Activated CD4-positive, alpha-beta memory T cell treated with anti-CD3 and anti-CD28 coated beads, Interleukin-2, amount 10 ng/mL, durations not matched to agents 7 days and 5 days (primary cell): ENCODE data around the gene RUFY2. TPM values are rescaled to one million over a fixed set of nuclear protein-coding genes. Genes with fewer than 3 reads are reported as not detected.

Experiments
- CTCF ChIA-PET: fragments of 350-600 bp; sonication (Branson Sonifier 250); formaldehyde crosslinking; loops from one replicate; lab custom pipeline; 2021; ENCODE audit warnings: antibody characterized with exemption, inconsistent platforms; lab: Charles Lee
- POLR2A ChIA-PET: fragments of 350-600 bp; sonication (Branson Sonifier 250); formaldehyde crosslinking; loops from one replicate; lab custom pipeline; 2021; ENCODE audit warnings: antibody characterized with exemption; lab: Charles Lee
- DNase-seq: peaks from one replicate; pipeline ENCODE4 v3.0.0-alpha.2; 2020
- H3K27ac Mint-ChIP-seq: one replicate; pipeline ENCODE4 v1.8.0; 2021; ENCODE audit warnings: mild to moderate bottlenecking, mixed read lengths
- H3K27me3 Mint-ChIP-seq: one replicate; pipeline ENCODE4 v1.8.0; 2021; ENCODE audit warnings: mixed read lengths
- H3K36me3 Mint-ChIP-seq: one replicate; pipeline ENCODE4 v1.8.0; 2021; ENCODE audit warnings: low read depth, mixed read lengths
- H3K4me1 Mint-ChIP-seq: one replicate; pipeline ENCODE4 v1.8.0; 2021; ENCODE audit warnings: mixed read lengths
- H3K4me3 Mint-ChIP-seq: one replicate; pipeline ENCODE4 v1.8.0; 2021; ENCODE audit warnings: mild to moderate bottlenecking, mixed read lengths
- H3K9me3 Mint-ChIP-seq: one replicate; pipeline ENCODE4 v1.8.0; 2021; ENCODE audit warnings: mixed read lengths
- total RNA-seq, 2 experiments: library from RNA; stranded (reverse); gene quantifications; one replicate each; pipeline ENCODE4 v1.2.3, GENCODE V29; 2021

RUFY2 gene
- total RNA-seq, 2 experiments from 2014 or later: 12.2 to 13.3 TPM

- ChIA-PET CTCF (no interaction called here), POLR2A (no interaction called here)
- no peak overlapping the region for H3K27ac Mint-ChIP-seq
- H3K4me3 Mint-ChIP-seq: no peak overlapping the region
- no peak for DNase-seq
- H3K4me1 Mint-ChIP-seq: no peaks in the 10 kb centered on the region
- H3K27me3 Mint-ChIP-seq: no peaks in the 10 kb centered on the region
- peaks cover 6% of the 10 kb centered on the region for H3K36me3 Mint-ChIP-seq
- no peaks in the 10 kb centered on the region for H3K9me3 Mint-ChIP-seq
These were observed 47.9 kb downstream of the RUFY2 start for GRCh38 chr10:68359189-68359588.

- Mint-ChIP-seq H3K9me3 (no peaks in the 10 kb centered on the region), H3K27ac (no peak overlapping the region), H3K4me3 (no peak overlapping the region), H3K4me1 (peaks cover 3% of the 10 kb centered on the region), H3K36me3 (peaks cover 21% of the 10 kb centered on the region), H3K27me3 (no peaks in the 10 kb centered on the region)
- POLR2A ChIA-PET: interaction anchor here (1.0 kb wide), 1 partner anchor 20 kb away, joined by 3 read pairs; the partner anchor contains the start of gene PBLD
- no peak for DNase-seq
- CTCF ChIA-PET: no interaction called here
These were observed 53.5 kb downstream of the RUFY2 start for GRCh38 chr10:68353537-68353936.

GRCh38 chr10:68348265-68348741 is 58.8 kb downstream of the RUFY2 start:
- no peak overlapping the region for H3K4me3 Mint-ChIP-seq
- peaks cover 51% of the 10 kb centered on the region for H3K36me3 Mint-ChIP-seq
- ChIA-PET POLR2A (interaction anchor here (0.8 to 2.8 kb wide), 4 partner anchors 9 to 16 kb away, joined by 3 to 13 read pairs (median 4); partner anchors contain the start of genes HNRNPH3 and PBLD), CTCF (interaction anchor here (0.6 to 3.0 kb wide), 24 partner anchors 9 to 592 kb away, joined by 3 to 34 read pairs (median 4); partner anchors contain the start of genes HNRNPH3 and PBLD)
- no peak overlapping the region for H3K27ac Mint-ChIP-seq
- peaks cover 17% of the 10 kb centered on the region for H3K4me1 Mint-ChIP-seq
- no peaks in the 10 kb centered on the region for H3K27me3 Mint-ChIP-seq
- peak; percentile 51 for DNase-seq
- no peaks in the 10 kb centered on the region for H3K9me3 Mint-ChIP-seq

GRCh38 chr10:68346774-68347173 is 60.3 kb downstream of the RUFY2 start:
- ChIA-PET POLR2A (interaction anchor here (1.3 to 1.8 kb wide), 3 partner anchors 12 to 15 kb away, joined by 3 to 6 read pairs (median 4); partner anchors contain the start of genes HNRNPH3 and PBLD), CTCF (interaction anchor here (0.7 to 3.0 kb wide), 4 partner anchors 7 to 310 kb away, joined by 3 to 34 read pairs (median 13); partner anchors contain the start of genes HNRNPH3 and PBLD)
- DNase-seq: no peak
- Mint-ChIP-seq H3K9me3 (no peaks in the 10 kb centered on the region), H3K4me3 (no peak overlapping the region), H3K36me3 (peaks cover 54% of the 10 kb centered on the region), H3K27me3 (no peaks in the 10 kb centered on the region), H3K27ac (peak overlapping the region; percentile 59), H3K4me1 (peaks cover 18% of the 10 kb centered on the region)

GRCh38 chr10:68345621-68346020 is 61.5 kb downstream of the RUFY2 start:
- H3K4me1 Mint-ChIP-seq: peaks cover 21% of the 10 kb centered on the region
- H3K27ac Mint-ChIP-seq: peak overlapping the region; percentile 10
- ChIA-PET POLR2A (interaction anchor here (1.7 to 2.6 kb wide), 2 partner anchors 12 to 14 kb away, joined by 8 to 10 read pairs; partner anchors contain the start of genes HNRNPH3 and PBLD), CTCF (interaction anchor here (0.7 kb wide), 1 partner anchor 16 kb away, joined by 3 read pairs; no protein-coding TSS in a partner anchor)
- H3K9me3 Mint-ChIP-seq: no peaks in the 10 kb centered on the region
- no peak for DNase-seq
- H3K36me3 Mint-ChIP-seq: peaks cover 66% of the 10 kb centered on the region
- no peak overlapping the region for H3K4me3 Mint-ChIP-seq
- H3K27me3 Mint-ChIP-seq: no peaks in the 10 kb centered on the region

GRCh38 chr10:68342909-68343516 is 64.1 kb downstream of the RUFY2 start:
- H3K9me3 Mint-ChIP-seq: no peaks in the 10 kb centered on the region
- no peak for DNase-seq
- no peaks in the 10 kb centered on the region for H3K27me3 Mint-ChIP-seq
- H3K36me3 Mint-ChIP-seq: peaks cover 78% of the 10 kb centered on the region
- H3K4me3 Mint-ChIP-seq: no peak overlapping the region
- H3K27ac Mint-ChIP-seq: no peak overlapping the region
- ChIA-PET CTCF (no interaction called here), POLR2A (interaction anchor here (2.6 to 3.2 kb wide), 2 partner anchors 11 kb away, joined by 10 to 25 read pairs; partner anchors contain the start of genes HNRNPH3 and PBLD)
- H3K4me1 Mint-ChIP-seq: peaks cover 22% of the 10 kb centered on the region

- DNase-seq: no peak
- Mint-ChIP-seq H3K4me3 (no peak overlapping the region), H3K4me1 (peaks cover 33% of the 10 kb centered on the region), H3K27me3 (no peaks in the 10 kb centered on the region), H3K9me3 (no peaks in the 10 kb centered on the region), H3K27ac (no peak overlapping the region), H3K36me3 (peaks cover 82% of the 10 kb centered on the region)
- ChIA-PET POLR2A (interaction anchor here (3.2 kb wide), 1 partner anchor 8 kb away, joined by 25 read pairs; the partner anchor contains the start of genes HNRNPH3 and PBLD), CTCF (interaction anchor here (2.6 kb wide), 1 partner anchor 7 kb away, joined by 20 read pairs; no protein-coding TSS in a partner anchor)
These were observed 66.6 kb downstream of the RUFY2 start for GRCh38 chr10:68340358-68341080.

- CTCF ChIA-PET: interaction anchor here (5.9 kb wide), 1 partner anchor 11 kb away, joined by 34 read pairs; no protein-coding TSS in a partner anchor
- POLR2A ChIA-PET: no interaction called here
- H3K4me3 Mint-ChIP-seq: peak overlapping the region; percentile 47
- no peaks in the 10 kb centered on the region for H3K27me3 Mint-ChIP-seq
- no peaks in the 10 kb centered on the region for H3K9me3 Mint-ChIP-seq
- DNase-seq: no peak
- peaks cover 42% of the 10 kb centered on the region for H3K4me1 Mint-ChIP-seq
- peak overlapping the region; percentile 33 for H3K27ac Mint-ChIP-seq
- peaks cover 83% of the 10 kb centered on the region for H3K36me3 Mint-ChIP-seq
These were observed 70.2 kb downstream of the RUFY2 start for GRCh38 chr10:68336754-68337351.

- CTCF ChIA-PET: interaction anchor here (5.9 kb wide), 1 partner anchor 13 kb away, joined by 34 read pairs; no protein-coding TSS in a partner anchor
- Mint-ChIP-seq H3K27me3 (no peaks in the 10 kb centered on the region), H3K4me3 (peak overlapping the region; percentile 100), H3K9me3 (no peaks in the 10 kb centered on the region), H3K27ac (peak overlapping the region; percentile 100), H3K36me3 (peaks cover 68% of the 10 kb centered on the region), H3K4me1 (peaks cover 52% of the 10 kb centered on the region)
- POLR2A ChIA-PET: interaction anchor here (0.8 to 5.2 kb wide), 4 partner anchors 10 to 449 kb away, joined by 3 to 55 read pairs (median 9); partner anchors contain the start of genes RUFY2 and SIRT1
- no peak for DNase-seq
These were observed 72.2 kb downstream of the RUFY2 start for GRCh38 chr10:68334672-68335467.

GRCh38 chr10:68333440-68334431 is 73.3 kb downstream of the RUFY2 start:
- Mint-ChIP-seq H3K36me3 (peaks cover 57% of the 10 kb centered on the region), H3K4me1 (peaks cover 55% of the 10 kb centered on the region), H3K4me3 (peak overlapping the region; percentile 100), H3K27me3 (no peaks in the 10 kb centered on the region), H3K9me3 (no peaks in the 10 kb centered on the region), H3K27ac (peak overlapping the region; percentile 100)
- CTCF ChIA-PET: interaction anchor here (0.7 to 5.9 kb wide), 7 partner anchors 14 to 562 kb away, joined by 3 to 34 read pairs (median 3); partner anchors contain the start of gene RUFY2
- DNase-seq: no peak
- POLR2A ChIA-PET: interaction anchor here (0.8 to 5.2 kb wide), 16 partner anchors 8 to 757 kb away, joined by 3 to 55 read pairs (median 8); partner anchors contain the start of genes DNA2, RUFY2 and SIRT1
